ENCODE data around the gene SUGCT. TPM values are rescaled to one million over a fixed set of nuclear protein-coding genes. Genes with fewer than 3 reads are reported as not detected.

SUGCT gene
- polyA plus RNA-seq, 1 of the 3 experiments (the other 2 are of a cell fraction), result 53.7 TPM

DNA sequence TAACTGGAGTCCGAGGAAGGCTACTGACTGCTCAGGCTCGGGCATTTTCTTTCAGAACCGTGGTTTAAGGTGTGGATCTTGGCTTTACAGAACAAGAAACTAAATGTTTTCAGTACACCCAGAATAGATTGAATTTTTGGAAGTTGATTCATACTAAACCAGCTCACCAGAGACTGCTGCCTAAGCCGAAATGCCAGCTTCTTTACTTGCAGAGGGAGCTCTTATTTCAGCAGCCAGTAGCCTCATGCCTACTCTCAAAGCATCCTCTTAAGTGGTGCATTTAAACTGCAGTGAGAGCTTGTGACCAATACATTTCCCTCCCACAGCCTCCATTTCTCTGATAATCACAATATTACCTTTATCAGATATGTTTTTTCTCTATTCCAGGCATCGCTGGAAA lies 615.1 kb downstream of the SUGCT start (continued):
- TF ChIP-seq TCF12 (IDR thresholded peaks at IDR 0.05), result peak; percentile 61; the same call in 1 of the 2 replicates
- no peak for TF ChIP-seq RAD21 (IDR thresholded peaks at IDR 0.05; ENCODE audit: low read length)
- TF ChIP-seq, protein P1, sequence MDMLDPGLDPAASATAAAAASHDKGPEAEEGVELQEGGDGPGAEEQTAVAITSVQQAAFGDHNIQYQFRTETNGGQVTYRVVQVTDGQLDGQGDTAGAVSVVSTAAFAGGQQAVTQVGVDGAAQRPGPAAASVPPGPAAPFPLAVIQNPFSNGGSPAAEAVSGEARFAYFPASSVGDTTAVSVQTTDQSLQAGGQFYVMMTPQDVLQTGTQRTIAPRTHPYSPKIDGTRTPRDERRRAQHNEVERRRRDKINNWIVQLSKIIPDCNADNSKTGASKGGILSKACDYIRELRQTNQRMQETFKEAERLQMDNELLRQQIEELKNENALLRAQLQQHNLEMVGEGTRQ (IDR thresholded peaks at IDR 0.05; ENCODE audit: borderline replicate concordance, low read depth, low read length), result no peak

DNA sequence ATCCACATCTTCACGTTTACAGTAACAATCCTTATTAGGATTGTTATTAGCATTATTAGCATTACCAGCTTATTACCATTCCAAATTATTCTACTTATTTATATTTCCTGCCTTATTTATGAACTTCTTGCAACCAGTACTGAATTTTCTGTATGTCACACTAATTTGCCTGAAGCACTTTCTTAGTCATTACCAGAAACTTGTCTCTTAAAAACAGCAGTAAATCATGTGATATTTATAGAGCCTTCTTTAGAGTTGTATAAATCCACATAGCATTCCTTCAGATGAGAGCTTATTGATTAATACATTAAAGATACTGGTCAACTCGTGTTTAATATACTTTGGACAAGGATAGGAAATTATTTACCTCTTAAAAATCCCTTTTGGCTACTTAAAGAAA lies 618.6 kb downstream of the SUGCT start:
- Histone ChIP-seq H3K79me2 (ENCODE audit: insufficient read depth) (peaks cover 18% of the 10 kb centered on the region), H3K4me3 (ENCODE audit: low read depth in 2 of 2, low read length in 1 of 2) (no peak overlapping the region), H3K4me1 (ENCODE audit: control insufficient read depth in 1 of 2, insufficient read depth in 2 of 2, low read depth in 1 of 2, low read length in 1 of 2) (peaks cover 33 to 49% of the 10 kb centered on the region in 2 experiments), H3K9ac (no peak overlapping the region), H3F3A (replicated peaks; ENCODE audit: insufficient read depth) (peaks cover 27% of the 10 kb centered on the region), H3K9me3 (no peaks in the 10 kb centered on the region), H3K4me2 (no peak overlapping the region), H4K20me1 (ENCODE audit: insufficient read depth) (no peaks in the 10 kb centered on the region), H3K27ac (ENCODE audit: low read depth in 2 of 2, low read length in 1 of 2) (peak overlapping the region in 1 of 2 experiments; percentile 90; a peak in 2 of 4 replicates), H2AFZ (ENCODE audit: low read depth) (no peak overlapping the region), H3K9me2 (no peaks in the 10 kb centered on the region), H3K36me3 (replicated peaks in 1 of 2; ENCODE audit: control insufficient read depth in 1 of 2, insufficient read depth in 2 of 2, low read length in 1 of 2) (peaks cover 15 to 51% of the 10 kb centered on the region in 2 experiments), H3K27me3 (ENCODE audit: insufficient read depth) (no peaks in the 10 kb centered on the region)
- no peak for DNase-seq
- TF ChIP-seq MEF2A (IDR thresholded peaks at IDR 0.05; ENCODE audit: borderline replicate concordance, low read depth) (no peak), RCOR1 (IDR thresholded peaks at IDR 0.05; ENCODE audit: low read length) (no peak), GABPA (IDR thresholded peaks at IDR 0.05; ENCODE audit: low read depth) (no peak), POLR2AphosphoS5 (IDR thresholded peaks at IDR 0.05; ENCODE audit: low read depth, low read length) (no peak), FOXM1 (IDR thresholded peaks at IDR 0.05; ENCODE audit: low read depth) (no peak), YY1 (IDR thresholded peaks at IDR 0.05; ENCODE audit: low read depth) (no peak), FOSL2 (IDR thresholded peaks at IDR 0.05; ENCODE audit: borderline replicate concordance, low read depth) (no peak), NFIC (IDR thresholded peaks at IDR 0.05; ENCODE audit: borderline replicate concordance) (no peak), NRF1 (IDR thresholded peaks at IDR 0.05; ENCODE audit: low read depth, low read length) (no peak), JUND (IDR thresholded peaks at IDR 0.05) (no peak), RFX5 (IDR thresholded peaks at IDR 0.05; ENCODE audit: low read length) (no peak)
- TF ChIP-seq, protein P2, sequence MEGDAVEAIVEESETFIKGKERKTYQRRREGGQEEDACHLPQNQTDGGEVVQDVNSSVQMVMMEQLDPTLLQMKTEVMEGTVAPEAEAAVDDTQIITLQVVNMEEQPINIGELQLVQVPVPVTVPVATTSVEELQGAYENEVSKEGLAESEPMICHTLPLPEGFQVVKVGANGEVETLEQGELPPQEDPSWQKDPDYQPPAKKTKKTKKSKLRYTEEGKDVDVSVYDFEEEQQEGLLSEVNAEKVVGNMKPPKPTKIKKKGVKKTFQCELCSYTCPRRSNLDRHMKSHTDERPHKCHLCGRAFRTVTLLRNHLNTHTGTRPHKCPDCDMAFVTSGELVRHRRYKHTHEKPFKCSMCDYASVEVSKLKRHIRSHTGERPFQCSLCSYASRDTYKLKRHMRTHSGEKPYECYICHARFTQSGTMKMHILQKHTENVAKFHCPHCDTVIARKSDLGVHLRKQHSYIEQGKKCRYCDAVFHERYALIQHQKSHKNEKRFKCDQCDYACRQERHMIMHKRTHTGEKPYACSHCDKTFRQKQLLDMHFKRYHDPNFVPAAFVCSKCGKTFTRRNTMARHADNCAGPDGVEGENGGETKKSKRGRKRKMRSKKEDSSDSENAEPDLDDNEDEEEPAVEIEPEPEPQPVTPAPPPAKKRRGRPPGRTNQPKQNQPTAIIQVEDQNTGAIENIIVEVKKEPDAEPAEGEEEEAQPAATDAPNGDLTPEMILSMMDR (IDR thresholded peaks at IDR 0.05), result no peak
- TF ChIP-seq, protein P3, sequence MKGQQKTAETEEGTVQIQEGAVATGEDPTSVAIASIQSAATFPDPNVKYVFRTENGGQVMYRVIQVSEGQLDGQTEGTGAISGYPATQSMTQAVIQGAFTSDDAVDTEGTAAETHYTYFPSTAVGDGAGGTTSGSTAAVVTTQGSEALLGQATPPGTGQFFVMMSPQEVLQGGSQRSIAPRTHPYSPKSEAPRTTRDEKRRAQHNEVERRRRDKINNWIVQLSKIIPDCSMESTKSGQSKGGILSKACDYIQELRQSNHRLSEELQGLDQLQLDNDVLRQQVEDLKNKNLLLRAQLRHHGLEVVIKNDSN (IDR thresholded peaks at IDR 0.05; ENCODE audit: borderline replicate concordance, low read depth), result no peak
- TF ChIP-seq, protein P4, sequence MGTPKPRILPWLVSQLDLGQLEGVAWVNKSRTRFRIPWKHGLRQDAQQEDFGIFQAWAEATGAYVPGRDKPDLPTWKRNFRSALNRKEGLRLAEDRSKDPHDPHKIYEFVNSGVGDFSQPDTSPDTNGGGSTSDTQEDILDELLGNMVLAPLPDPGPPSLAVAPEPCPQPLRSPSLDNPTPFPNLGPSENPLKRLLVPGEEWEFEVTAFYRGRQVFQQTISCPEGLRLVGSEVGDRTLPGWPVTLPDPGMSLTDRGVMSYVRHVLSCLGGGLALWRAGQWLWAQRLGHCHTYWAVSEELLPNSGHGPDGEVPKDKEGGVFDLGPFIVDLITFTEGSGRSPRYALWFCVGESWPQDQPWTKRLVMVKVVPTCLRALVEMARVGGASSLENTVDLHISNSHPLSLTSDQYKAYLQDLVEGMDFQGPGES (IDR thresholded peaks at IDR 0.05; ENCODE audit: low read depth, low read length), result no peak
- TF ChIP-seq, protein P5, sequence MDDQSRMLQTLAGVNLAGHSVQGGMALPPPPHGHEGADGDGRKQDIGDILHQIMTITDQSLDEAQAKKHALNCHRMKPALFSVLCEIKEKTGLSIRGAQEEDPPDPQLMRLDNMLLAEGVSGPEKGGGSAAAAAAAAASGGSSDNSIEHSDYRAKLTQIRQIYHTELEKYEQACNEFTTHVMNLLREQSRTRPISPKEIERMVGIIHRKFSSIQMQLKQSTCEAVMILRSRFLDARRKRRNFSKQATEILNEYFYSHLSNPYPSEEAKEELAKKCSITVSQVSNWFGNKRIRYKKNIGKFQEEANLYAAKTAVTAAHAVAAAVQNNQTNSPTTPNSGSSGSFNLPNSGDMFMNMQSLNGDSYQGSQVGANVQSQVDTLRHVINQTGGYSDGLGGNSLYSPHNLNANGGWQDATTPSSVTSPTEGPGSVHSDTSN (IDR thresholded peaks at IDR 0.05), result no peak
- TF ChIP-seq, protein P6, sequence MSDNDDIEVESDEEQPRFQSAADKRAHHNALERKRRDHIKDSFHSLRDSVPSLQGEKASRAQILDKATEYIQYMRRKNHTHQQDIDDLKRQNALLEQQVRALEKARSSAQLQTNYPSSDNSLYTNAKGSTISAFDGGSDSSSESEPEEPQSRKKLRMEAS (IDR thresholded peaks at IDR 0.05; ENCODE audit: low read depth), result no peak
- TF ChIP-seq, protein P7, sequence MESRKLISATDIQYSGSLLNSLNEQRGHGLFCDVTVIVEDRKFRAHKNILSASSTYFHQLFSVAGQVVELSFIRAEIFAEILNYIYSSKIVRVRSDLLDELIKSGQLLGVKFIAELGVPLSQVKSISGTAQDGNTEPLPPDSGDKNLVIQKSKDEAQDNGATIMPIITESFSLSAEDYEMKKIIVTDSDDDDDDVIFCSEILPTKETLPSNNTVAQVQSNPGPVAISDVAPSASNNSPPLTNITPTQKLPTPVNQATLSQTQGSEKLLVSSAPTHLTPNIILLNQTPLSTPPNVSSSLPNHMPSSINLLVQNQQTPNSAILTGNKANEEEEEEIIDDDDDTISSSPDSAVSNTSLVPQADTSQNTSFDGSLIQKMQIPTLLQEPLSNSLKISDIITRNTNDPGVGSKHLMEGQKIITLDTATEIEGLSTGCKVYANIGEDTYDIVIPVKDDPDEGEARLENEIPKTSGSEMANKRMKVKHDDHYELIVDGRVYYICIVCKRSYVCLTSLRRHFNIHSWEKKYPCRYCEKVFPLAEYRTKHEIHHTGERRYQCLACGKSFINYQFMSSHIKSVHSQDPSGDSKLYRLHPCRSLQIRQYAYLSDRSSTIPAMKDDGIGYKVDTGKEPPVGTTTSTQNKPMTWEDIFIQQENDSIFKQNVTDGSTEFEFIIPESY (IDR thresholded peaks at IDR 0.05; ENCODE audit: borderline replicate concordance, low read depth), result no peak
- ChIA-PET CTCF (no interaction called here), POLR2A (no interaction called here)
- WGBS (ENCODE audit: low lambda C conversion rate), result 71% methylated on average over 2 of the region's 2 CpGs

Data from SK-N-SH (cell line).